ENCODE results near the gene FAM53C. TPM values are rescaled to one million over a fixed set of nuclear protein-coding genes. Genes with fewer than 3 reads are reported as not detected.

FAM53C gene
- polyA plus RNA-seq, 1 donor (not counting 4 experiments of a cell fraction or from before 2014, with no cell fraction given), result 24.6 TPM

DNA sequence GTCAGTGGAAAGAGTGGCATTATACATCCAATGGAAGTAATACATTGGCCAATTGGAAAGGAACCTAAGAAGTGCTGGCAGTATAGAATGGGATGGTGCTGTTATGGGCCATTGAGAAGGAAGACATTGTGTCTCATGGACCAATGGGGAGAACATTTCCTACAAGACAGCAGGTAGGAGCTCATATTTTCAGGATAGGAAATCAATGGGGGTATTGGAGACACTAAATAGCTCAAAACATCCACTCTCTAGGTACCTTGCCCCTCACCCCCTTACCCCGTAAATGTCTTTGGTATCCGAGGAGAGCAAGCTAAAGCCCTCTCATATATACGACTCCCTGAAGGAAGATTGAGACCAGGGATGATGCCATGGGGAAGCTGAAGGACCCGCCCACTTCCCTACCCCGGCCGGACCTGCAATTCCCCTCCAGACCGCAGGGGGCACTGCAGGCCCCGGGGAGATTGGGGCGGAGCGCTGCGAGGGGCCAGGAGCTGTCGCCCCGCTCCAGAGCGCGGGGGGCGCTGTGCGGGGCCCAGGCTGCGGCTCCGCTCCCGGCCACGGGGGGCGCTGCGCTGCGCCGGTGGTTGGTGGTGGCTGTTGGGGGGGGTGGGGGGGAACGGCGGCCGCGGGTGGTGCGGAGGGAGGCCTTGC is 14.1 kb downstream of the FAM53C start, which contains the start of gene KDM3B:
TSS of gene KDM3B (plus strand) at position 615 of the 651 bp plus-strand sequence. CDS start 111 bp downstream, outside the sequence.
- Histone ChIP-seq H3K27ac (ENCODE audit: control insufficient read depth, insufficient read depth, low read length) (peak within 1 kb of the TSS; percentile 77), H3K4me1 (ENCODE audit: control insufficient read depth, extremely low read depth, insufficient read depth, low read length) (peaks cover 35% of the 10 kb centered on the region), H3K9me3 (ENCODE audit: control insufficient read depth, low read depth, low read length) (peaks cover 4% of the 10 kb centered on the region), H3K9ac (ENCODE audit: control insufficient read depth, extremely low read depth, insufficient read depth, low read length) (peak within 1 kb of the TSS; percentile 91), H3K4me2 (ENCODE audit: control insufficient read depth, extremely low read depth, insufficient read depth, low read depth, low read length) (peak within 1 kb of the TSS; percentile 83), H4K20me1 (ENCODE audit: control insufficient read depth, extremely low read depth, insufficient read depth, low read length) (peaks cover 7% of the 10 kb centered on the region), H3K79me2 (ENCODE audit: control insufficient read depth, insufficient read depth, low read length) (peaks cover 42% of the 10 kb centered on the region), H2AFZ (ENCODE audit: control insufficient read depth, low read length) (peak within 1 kb of the TSS; percentile 53), H3K4me3 (ENCODE audit: control insufficient read depth in 2 of 3, extremely low read depth in 1 of 3, insufficient read depth in 2 of 3, low read depth in 1 of 3, low read length in 3 of 3) (peak within 1 kb of the TSS; percentile 60 to 88 (median 86)), H3K27me3 (ENCODE audit: control insufficient read depth, extremely low read depth, insufficient read depth, low read length) (no peaks in the 10 kb centered on the region), H3K9me1 (ENCODE audit: control insufficient read depth, extremely low read depth, insufficient read depth, low read length) (no peaks in the 10 kb centered on the region), H3K36me3 (ENCODE audit: control insufficient read depth in 2 of 2, extremely low read depth in 1 of 2, insufficient read depth in 2 of 2, low read length in 2 of 2) (peaks cover 12 to 16% of the 10 kb centered on the region in 2 experiments)
- TF ChIP-seq CTCF (optimal IDR thresholded peaks at IDR 0.05 in 1 of 3, IDR thresholded peaks at IDR 0.05 in 1 of 3, conservative IDR thresholded peaks at IDR 0.05 in 1 of 3; ENCODE audit: extremely low read depth in 1 of 3, insufficient read depth in 2 of 3, low read length in 3 of 3), result peak; percentile 96 to 99 (median 97)
- no peak for TF ChIP-seq EZH2 (IDR thresholded peaks at IDR 0.05; ENCODE audit: low read length)
- DNase-seq (ENCODE audit: low read depth, low spot score) (no peak), FAIRE-seq (no peak)
- dilution Hi-C loops (cut with MboI; ENCODE audit: extremely low pct_ligation_motif_present, low sequenced_read_pairs), result no loop called here

DNA sequence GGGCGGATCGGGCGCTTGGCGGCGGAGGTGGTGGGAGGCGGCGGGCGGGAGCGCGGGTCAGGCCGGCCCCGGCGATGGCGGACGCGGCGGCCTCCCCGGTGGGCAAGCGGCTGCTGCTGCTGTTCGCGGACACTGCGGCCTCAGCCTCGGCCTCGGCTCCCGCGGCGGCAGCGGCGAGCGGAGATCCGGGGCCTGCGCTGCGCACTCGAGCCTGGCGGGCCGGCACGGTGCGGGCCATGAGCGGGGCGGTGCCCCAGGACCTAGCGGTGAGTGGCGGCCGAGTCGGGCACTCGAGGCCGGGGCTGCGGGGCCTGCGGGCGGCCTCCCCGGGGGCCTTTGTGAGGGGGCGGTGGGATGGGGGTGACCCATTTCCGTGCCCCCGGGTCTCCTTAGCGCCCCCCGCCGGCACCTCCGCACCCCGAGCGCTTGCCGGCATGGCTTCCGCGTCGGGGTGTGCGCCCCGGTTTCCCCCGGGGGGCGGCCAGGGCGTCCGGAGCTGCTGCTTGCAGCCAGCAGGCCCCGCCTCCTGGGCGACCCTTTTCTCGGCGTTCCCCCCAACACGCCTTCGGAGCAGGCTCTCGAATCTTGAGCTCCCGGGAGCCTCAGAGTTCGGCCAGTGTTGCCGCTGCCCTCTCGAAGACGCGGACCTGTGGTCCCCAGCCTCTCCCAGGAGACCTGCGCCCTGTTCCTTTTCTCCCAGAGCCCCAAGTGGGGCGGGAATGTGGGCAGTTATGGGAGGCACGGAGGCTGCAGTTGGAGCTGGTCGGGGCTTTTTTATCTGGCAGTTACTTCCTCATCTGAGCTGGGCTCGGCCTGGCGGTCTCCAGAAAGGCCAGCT is 14.9 kb downstream of the FAM53C start:
- no peak for DNase-seq (ENCODE audit: low read depth, low spot score)
- H3K79me2 ChIP-seq (ENCODE audit: control insufficient read depth, insufficient read depth, low read length), result peaks cover 49% of the 10 kb centered on the region
- peak overlapping the region; percentile 77 for H3K27ac ChIP-seq (ENCODE audit: control insufficient read depth, insufficient read depth, low read length)
- peak overlapping the region; percentile 60 to 88 (median 86) for H3K4me3 ChIP-seq (ENCODE audit: control insufficient read depth in 2 of 3, extremely low read depth in 1 of 3, insufficient read depth in 2 of 3, low read depth in 1 of 3, low read length in 3 of 3)
- H2AFZ ChIP-seq (ENCODE audit: control insufficient read depth, low read length), result peak overlapping the region; percentile 53
- peaks cover 6 to 12% of the 10 kb centered on the region in 2 experiments for H3K36me3 ChIP-seq (ENCODE audit: control insufficient read depth in 2 of 2, extremely low read depth in 1 of 2, insufficient read depth in 2 of 2, low read length in 2 of 2)
- peaks cover 35% of the 10 kb centered on the region for H3K4me1 ChIP-seq (ENCODE audit: control insufficient read depth, extremely low read depth, insufficient read depth, low read length)
- H4K20me1 ChIP-seq (ENCODE audit: control insufficient read depth, extremely low read depth, insufficient read depth, low read length), result peaks cover 7% of the 10 kb centered on the region
- peaks cover 4% of the 10 kb centered on the region for H3K9me3 ChIP-seq (ENCODE audit: control insufficient read depth, low read depth, low read length)
- H3K4me2 ChIP-seq (ENCODE audit: control insufficient read depth, extremely low read depth, insufficient read depth, low read depth, low read length), result peak overlapping the region; percentile 83
- H3K9me1 ChIP-seq (ENCODE audit: control insufficient read depth, extremely low read depth, insufficient read depth, low read length), result no peaks in the 10 kb centered on the region
- no peaks in the 10 kb centered on the region for H3K27me3 ChIP-seq (ENCODE audit: control insufficient read depth, extremely low read depth, insufficient read depth, low read length)
- dilution Hi-C loops (cut with MboI; ENCODE audit: extremely low pct_ligation_motif_present, low sequenced_read_pairs), result no loop called here
- H3K9ac ChIP-seq (ENCODE audit: control insufficient read depth, extremely low read depth, insufficient read depth, low read length), result peak overlapping the region; percentile 91
- no peak for TF ChIP-seq EZH2 (IDR thresholded peaks at IDR 0.05; ENCODE audit: low read length)
- peak in 2 of 3 experiments; percentile 45 to 56 for TF ChIP-seq CTCF (optimal IDR thresholded peaks at IDR 0.05 in 1 of 3, IDR thresholded peaks at IDR 0.05 in 1 of 3, conservative IDR thresholded peaks at IDR 0.05 in 1 of 3; ENCODE audit: extremely low read depth in 1 of 3, insufficient read depth in 2 of 3, low read length in 3 of 3)
- FAIRE-seq, result no peak
